Spleen (tissue), 7 donors: ENCODE data around the gene PMPCA.
A peak's percentile ranks its signal among the peaks of the same experiment; 100 is the strongest.

Experiments used
- CTCF ChIP-seq, 11 experiments: fragments of 200-600 bp in 7 of 11; fragments of 450-650 bp in 4 of 11; sonication (generic) in 4 of 11; IDR thresholded peaks in 8 of 11; conservative IDR thresholded peaks in 3 of 11; 1 replicate in 7 of 11; 2 replicates in 4 of 11; pipeline versions ENCODE4 v1.4.0 to v1.8.0; 2016 to 2021; ENCODE audit warnings: antibody characterized with exemption in 11 of 11, inconsistent platforms in 4 of 11, mild to moderate bottlenecking in 1 of 11
- POLR2A ChIP-seq, 3 donors: fragments of 450-650 bp; IDR thresholded peaks; one replicate each; pipeline ENCODE4 v1.5.1; 2017; ENCODE audit warnings: antibody characterized with exemption in 3 of 3, mild to moderate bottlenecking in 1 of 3
- POLR2AphosphoS5 ChIP-seq, 3 donors: sonication (generic); formaldehyde crosslinking; IDR thresholded peaks; one replicate each; pipeline ENCODE4 v1.5.1; 2017; ENCODE audit warnings: antibody characterized with exemption in 3 of 3
- donor health status: DM: no; HTN: no; CAD: no; lungs with moderate emphysema.
- donor health status: DM: no; HTN: no; CAD: no.
- donor health status: DM: no; HTN: no; CAD: no.

- TF ChIP-seq CTCF (IDR thresholded peaks at IDR 0.05 in 8 of 11, conservative IDR thresholded peaks at IDR 0.05 in 3 of 11) = no peak
- TF ChIP-seq POLR2A (IDR thresholded peaks at IDR 0.05) = no peak
- TF ChIP-seq POLR2AphosphoS5 (IDR thresholded peaks at IDR 0.05) = peak in 1 of 3 donors; percentile 5
Observed at GRCh38 chr9:136423432-136424146, 13.1 kb downstream of the PMPCA start.
